Measurements from ENCODE around the gene RAD51B. TPM values are rescaled to one million over a fixed set of nuclear protein-coding genes. Genes with fewer than 3 reads are reported as not detected.

Gene RAD51B
- polyA plus RNA-seq, 1 experiment, result 6.6 TPM

- ChIA-PET CTCF (no interaction called here), POLR2A (interaction anchor here (1.4 kb wide), 1 partner anchor 15 kb away, joined by 5 read pairs; no protein-coding TSS in a partner anchor)
- H3K27ac ChIP-seq (ENCODE audit: low read depth, low read length), result no peak overlapping the region
Observed at GRCh38 chr14:68363843-68364767, 544.5 kb downstream of the RAD51B start.

GRCh38 chr14:68364792-68365192 is 545.2 kb downstream of the RAD51B start:
- ChIA-PET CTCF (no interaction called here), POLR2A (interaction anchor here (1.4 kb wide), 1 partner anchor 15 kb away, joined by 5 read pairs; no protein-coding TSS in a partner anchor)
- Histone ChIP-seq H3K27me3 (ENCODE audit: control insufficient read depth, insufficient read depth, low read length) (no peaks in the 10 kb centered on the region), H3K27ac (ENCODE audit: low read depth, low read length) (peak overlapping the region; percentile 42), H3K9me3 (ENCODE audit: control insufficient read depth, insufficient read depth, low read length) (peaks cover 6% of the 10 kb centered on the region; the same call in 1 of the 2 replicates), H3K4me3 (ENCODE audit: low read depth, low read length) (no peak overlapping the region)
- TF ChIP-seq CTCF (IDR thresholded peaks at IDR 0.05; ENCODE audit: low read depth, low read length), result no peak
- no peak for DNase-seq (ENCODE audit: low read depth, low spot score)

More at GRCh38 chr14:68363843-68364767, 544.5 kb downstream of the RAD51B start:
- DNase-seq (ENCODE audit: low read depth, low spot score), result no peak
- peaks cover 6% of the 10 kb centered on the region; the same call in 1 of the 2 replicates for H3K9me3 ChIP-seq (ENCODE audit: control insufficient read depth, insufficient read depth, low read length)
- TF ChIP-seq CTCF (IDR thresholded peaks at IDR 0.05; ENCODE audit: low read depth, low read length), result no peak
- no peaks in the 10 kb centered on the region for H3K27me3 ChIP-seq (ENCODE audit: control insufficient read depth, insufficient read depth, low read length)
- no peak overlapping the region for H3K4me3 ChIP-seq (ENCODE audit: low read depth, low read length)

DNA sequence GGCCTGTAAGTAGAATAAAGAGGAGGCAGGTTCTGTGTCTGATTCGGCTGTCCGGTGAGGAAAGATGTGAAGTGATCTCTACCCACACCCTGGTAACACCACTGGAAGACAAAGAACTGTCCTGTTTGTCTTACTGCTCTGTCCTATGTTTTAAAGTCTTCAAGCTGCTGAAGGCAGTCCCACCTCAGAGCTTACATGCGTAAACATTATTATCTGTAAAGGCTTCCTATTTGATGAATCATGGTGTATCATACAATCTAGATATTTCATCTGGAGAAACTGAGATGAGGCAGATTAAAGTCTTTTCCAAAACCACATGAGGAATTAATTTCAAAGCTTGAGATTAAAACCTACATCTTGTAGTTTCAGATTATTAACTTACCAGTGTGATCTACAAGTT is 545.6 kb downstream of the RAD51B start:
- Histone ChIP-seq H3K4me3 (ENCODE audit: low read depth, low read length) (no peak overlapping the region), H3K27ac (ENCODE audit: low read depth, low read length) (peak overlapping the region; percentile 42), H3K27me3 (ENCODE audit: control insufficient read depth, insufficient read depth, low read length) (no peaks in the 10 kb centered on the region), H3K9me3 (ENCODE audit: control insufficient read depth, insufficient read depth, low read length) (peaks cover 6% of the 10 kb centered on the region; the same call in 1 of the 2 replicates)
- CTCF ChIA-PET, result no interaction called here
- DNase-seq (ENCODE audit: low read depth, low spot score), result peak; percentile 16
- POLR2A ChIA-PET, result interaction anchor here (1.4 kb wide), 1 partner anchor 16 kb away, joined by 5 read pairs; no protein-coding TSS in a partner anchor
- TF ChIP-seq CTCF (IDR thresholded peaks at IDR 0.05; ENCODE audit: low read depth, low read length), result no peak

DNA sequence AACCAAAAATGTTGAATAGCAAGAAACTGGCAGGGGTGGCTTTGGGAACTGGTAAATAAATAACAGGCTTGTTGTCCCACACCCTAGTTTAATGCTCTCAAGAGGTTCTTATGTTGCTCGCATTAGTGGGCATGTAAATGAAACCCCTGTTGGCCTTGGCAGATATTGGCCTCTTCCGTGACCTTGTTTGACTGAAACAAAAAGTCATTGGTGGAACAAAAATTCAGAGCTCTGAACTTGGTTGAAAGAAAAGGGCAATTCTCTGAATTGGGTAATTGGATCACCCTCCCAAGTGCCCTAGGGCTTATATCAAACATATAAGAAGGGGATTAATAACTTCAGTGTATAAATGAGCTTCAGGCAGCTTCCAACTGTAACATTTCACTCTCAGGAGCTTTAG is 547.1 kb downstream of the RAD51B start:
- no peak for TF ChIP-seq CTCF (IDR thresholded peaks at IDR 0.05; ENCODE audit: low read depth, low read length)
- ChIA-PET POLR2A (no interaction called here), CTCF (no interaction called here)

GRCh38 chr14:68367536-68367935 is 548.0 kb downstream of the RAD51B start:
- POLR2A ChIA-PET, result no interaction called here
- no peak for TF ChIP-seq CTCF (IDR thresholded peaks at IDR 0.05; ENCODE audit: low read depth, low read length)
- CTCF ChIA-PET, result no interaction called here
- DNase-seq (ENCODE audit: low read depth, low spot score), result no peak
- H3K9me3 ChIP-seq (ENCODE audit: control insufficient read depth, insufficient read depth, low read length), result peaks cover 6% of the 10 kb centered on the region; the same call in 1 of the 2 replicates
- H3K27me3 ChIP-seq (ENCODE audit: control insufficient read depth, insufficient read depth, low read length), result no peaks in the 10 kb centered on the region
- H3K27ac ChIP-seq (ENCODE audit: low read depth, low read length), result no peak overlapping the region
- no peak overlapping the region for H3K4me3 ChIP-seq (ENCODE audit: low read depth, low read length)

More for the DNA sequence above, 547.1 kb downstream of the RAD51B start:
- H3K27ac ChIP-seq (ENCODE audit: low read depth, low read length), result no peak overlapping the region
- no peak for DNase-seq (ENCODE audit: low read depth, low spot score)
- no peak overlapping the region for H3K4me3 ChIP-seq (ENCODE audit: low read depth, low read length)
- H3K27me3 ChIP-seq (ENCODE audit: control insufficient read depth, insufficient read depth, low read length), result no peaks in the 10 kb centered on the region
- H3K9me3 ChIP-seq (ENCODE audit: control insufficient read depth, insufficient read depth, low read length), result peaks cover 6% of the 10 kb centered on the region; the same call in 1 of the 2 replicates

All from AG04450 (cell line).